22Rv1 (cell line): ENCODE measurements around the gene KRT16.

Experiments used
- H3K27ac ChIP-seq: fragments of 450-650 bp; 2 replicates; pipeline ENCODE4 v1.5.1; 2017
- CTCF ChIP-seq: fragments of 450-650 bp; IDR thresholded peaks from 2 replicates; pipeline ENCODE4 v1.5.1; 2017; ENCODE audit warnings: mild to moderate bottlenecking
- ZFX ChIP-seq: fragments of 450-650 bp; IDR thresholded peaks from 2 replicates; pipeline ENCODE4 v1.6.1; 2017; ENCODE audit warnings: antibody characterized with exemption, borderline replicate concordance

KRT16 gene

DNA sequence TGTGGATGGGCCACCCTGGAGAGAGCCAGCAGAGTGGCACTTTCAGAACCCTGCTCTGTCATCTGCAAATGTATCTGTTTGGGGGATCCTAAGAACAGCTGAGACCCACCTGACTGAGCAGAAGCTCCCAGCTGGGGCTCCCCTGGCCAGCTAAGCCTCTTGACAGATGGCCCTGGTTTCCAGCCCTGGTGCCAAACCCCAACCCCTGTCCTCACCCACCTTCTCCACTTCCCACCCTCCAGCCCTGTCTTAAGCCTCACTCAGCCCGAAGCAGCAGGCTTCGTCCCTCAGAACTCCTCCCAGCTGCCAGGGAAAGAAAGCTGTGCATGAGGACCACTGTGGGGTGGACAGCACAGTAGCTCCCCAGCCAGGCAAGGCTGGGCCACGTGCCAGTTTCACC, 37.2 kb downstream of the KRT16 start:
- no peak overlapping the region for H3K27ac ChIP-seq
- TF ChIP-seq ZFX (no peak), CTCF (no peak)

GRCh38 chr17:41571561-41572434, 40.8 kb downstream of the KRT16 start, which contains the start of gene KRT9:
KRT9 (minus strand) TSS chr17:41572059; CDS start chr17:41571992, 67 bp downstream.
- H3K27ac ChIP-seq: no peak within 1 kb of the TSS
- TF ChIP-seq ZFX (no peak), CTCF (no peak)

DNA sequence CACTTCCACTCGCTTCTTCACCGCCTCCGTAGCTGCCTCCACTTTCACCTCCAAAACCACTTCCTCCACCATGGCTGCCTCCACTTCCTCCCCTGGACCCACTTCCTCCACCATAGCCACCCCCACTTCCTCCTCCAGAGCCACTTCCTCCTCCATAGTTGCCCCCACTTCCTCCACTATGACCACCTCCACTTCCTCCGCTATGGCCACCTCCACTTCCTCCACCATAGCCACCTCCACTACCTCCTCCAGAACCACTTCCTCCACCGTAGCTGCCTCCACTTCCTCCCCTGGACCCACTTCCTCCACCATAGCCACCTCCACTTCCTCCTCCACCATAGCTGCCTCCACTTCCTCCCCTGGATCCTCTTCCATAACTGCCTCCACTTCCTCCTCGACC, 45.2 kb downstream of the KRT16 start:
- TF ChIP-seq ZFX (no peak), CTCF (no peak)
- H3K27ac ChIP-seq: no peak overlapping the region

GRCh38 chr17:41565338-41565737, 47.2 kb downstream of the KRT16 start:
- no peak overlapping the region for H3K27ac ChIP-seq
- TF ChIP-seq CTCF: no peak
- no peak for TF ChIP-seq ZFX

DNA sequence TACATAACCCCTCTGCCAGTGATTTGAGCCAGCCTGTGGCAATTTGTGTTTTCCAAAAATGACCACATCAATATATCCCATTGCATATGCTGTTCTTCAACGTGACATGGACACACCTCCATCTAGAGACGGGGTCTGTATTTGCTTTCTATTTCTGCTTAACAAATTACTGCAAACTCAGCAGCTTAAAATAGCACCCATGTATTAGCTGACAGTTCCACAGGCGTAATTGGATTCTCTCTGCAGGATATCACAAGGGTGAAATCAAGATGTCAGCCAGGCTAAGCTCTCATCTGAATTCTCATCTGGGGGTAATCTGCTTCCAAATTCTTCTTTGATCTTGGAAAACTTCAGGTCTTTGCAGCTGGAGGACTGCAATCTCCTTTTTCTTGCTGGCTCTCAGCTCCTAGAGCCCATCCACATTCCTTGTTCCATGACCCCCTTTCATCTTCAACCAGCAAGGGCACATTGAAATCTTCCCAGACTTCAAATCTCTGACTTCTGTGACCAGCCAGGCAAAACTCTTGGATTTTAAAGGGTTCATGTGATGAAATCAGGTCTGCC, 48.9 kb downstream of the KRT16 start:
- no peak overlapping the region for H3K27ac ChIP-seq
- TF ChIP-seq ZFX (no peak), CTCF (no peak)

DNA sequence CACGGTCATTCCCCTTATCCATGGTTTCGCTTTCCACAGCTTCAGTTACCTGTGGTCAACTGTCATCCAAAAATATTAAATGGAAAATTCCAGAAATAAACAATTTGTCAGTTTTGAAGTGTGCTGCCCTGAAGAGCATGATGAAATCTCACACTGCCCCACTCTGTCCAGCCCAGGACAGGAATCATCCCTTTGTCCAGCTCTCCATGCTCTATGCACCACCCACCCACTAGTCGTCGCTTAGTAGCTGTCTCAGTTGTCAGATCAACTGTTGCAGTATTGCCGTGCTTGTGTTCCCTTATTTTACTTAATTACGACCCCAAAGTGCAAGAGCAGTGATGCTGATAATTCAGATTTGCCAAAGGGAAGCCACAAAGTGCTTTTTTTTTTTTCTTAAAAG, 51.0 kb downstream of the KRT16 start:
- no peak for TF ChIP-seq CTCF
- no peak overlapping the region for H3K27ac ChIP-seq
